IMR-90 (cell line): Measurements from ENCODE around the gene TFIP11. TPM values are rescaled to one million over a fixed set of nuclear protein-coding genes. Genes with fewer than 3 reads are reported as not detected.

ENCODE experiments used
- ATAC-seq: fragments of 200-7000 bp; cut with Tn5 transposase; 2 replicates; pipeline ENCODE4 v1.9.1; 2020; ENCODE audit warnings: low read depth, mild to moderate bottlenecking, moderate library complexity
- BruUV-seq: library from RNA; stranded (reverse); fragments of 400-500 nt; replicated peaks from 2 replicates; lab custom pipeline; 2021; lab: Mats Ljungman, UMichigan
- CTCF ChIA-PET: fragments of 300-600 bp; formaldehyde crosslinking; extraction: SDS; loops from one replicate; lab custom pipeline; 2021; ENCODE audit warnings: antibody characterized with exemption; lab: Yijun Ruan, JAX
- POLR2A ChIA-PET: fragments of 300-600 bp; sonication (Branson Sonifier 250); formaldehyde crosslinking; loops from one replicate; lab custom pipeline; 2022; ENCODE audit warnings: antibody characterized with exemption; ENCODE audit not compliant: unreplicated experiment; lab: Charles Lee
- DNase-seq: peaks from one replicate; pipeline ENCODE4 v3.0.0; 2013
- H2AFZ ChIP-seq: replicated peaks from 2 replicates; pipeline ENCODE3; 2013; ENCODE audit warnings: low read length, mild to moderate bottlenecking; ENCODE audit not compliant: poor library complexity
- H2AK5ac ChIP-seq: 2 replicates; pipeline ENCODE4 v1.6.1; 2013; ENCODE audit warnings: low read depth, low read length, inconsistent platforms
- H2AK9ac ChIP-seq: replicated peaks from 2 replicates; pipeline ENCODE3; 2013; ENCODE audit warnings: mild to moderate bottlenecking, low read depth, low read length, moderate library complexity; ENCODE audit not compliant: poor library complexity
- H2BK120ac ChIP-seq: 2 replicates; pipeline ENCODE4 v1.6.1; 2013; ENCODE audit warnings: low read depth, low read length, inconsistent platforms
- H2BK15ac ChIP-seq: 3 replicates; pipeline ENCODE4 v1.6.1; 2013; ENCODE audit warnings: low read depth, low read length, inconsistent platforms
- H2BK20ac ChIP-seq: 2 replicates; pipeline ENCODE4 v1.6.1; 2013; ENCODE audit warnings: low read depth, mild to moderate bottlenecking, inconsistent platforms, low read length, moderate library complexity
- H2BK5ac ChIP-seq: 2 replicates; pipeline ENCODE4 v1.6.1; 2013; ENCODE audit warnings: mild to moderate bottlenecking, low read depth, low read length, inconsistent platforms; ENCODE audit not compliant: poor library complexity, severe bottlenecking
- H3K14ac ChIP-seq: replicated peaks from 2 replicates; pipeline ENCODE4 v1.6.1; 2013; ENCODE audit warnings: low read depth, low read length, inconsistent platforms
- H3K18ac ChIP-seq: 2 replicates; pipeline ENCODE4 v1.6.1; 2013; ENCODE audit warnings: low read depth, low read length, control low read depth
- H3K23ac ChIP-seq: 2 replicates; pipeline ENCODE4 v1.6.1; 2013; ENCODE audit warnings: low read depth, low read length, inconsistent platforms
- H3K27ac ChIP-seq: 2 replicates; pipeline ENCODE4 v1.5.1; 2013; ENCODE audit warnings: mild to moderate bottlenecking, control low read depth, low read length; ENCODE audit not compliant: insufficient read depth
- H3K27me3 ChIP-seq: 2 replicates; pipeline ENCODE4 v1.6.1; 2013; ENCODE audit warnings: low read length; ENCODE audit not compliant: control insufficient read depth, insufficient read depth
- H3K36me3 ChIP-seq: 2 replicates; pipeline ENCODE4 v1.6.1; 2013; ENCODE audit warnings: low read length, mixed read lengths; ENCODE audit not compliant: control insufficient read depth, insufficient read depth
- H3K4ac ChIP-seq: 2 replicates; pipeline ENCODE4 v1.6.1; 2013; ENCODE audit warnings: low read depth, low read length, inconsistent platforms
- H3K4me1 ChIP-seq: 2 replicates; pipeline ENCODE4 v1.6.1; 2013; ENCODE audit warnings: low read length, mixed read lengths; ENCODE audit not compliant: control insufficient read depth, insufficient read depth
- H3K4me2 ChIP-seq: 2 replicates; pipeline ENCODE4 v1.6.1; 2013; ENCODE audit warnings: low read depth, mild to moderate bottlenecking, control low read depth, low read length, moderate library complexity
- H3K4me3 ChIP-seq: 2 replicates; pipeline ENCODE4 v1.5.1; 2013; ENCODE audit warnings: low read depth, mild to moderate bottlenecking, control low read depth, low read length, moderate library complexity; ENCODE audit not compliant: insufficient read depth
- H3K56ac ChIP-seq: 2 replicates; pipeline ENCODE4 v1.6.1; 2013; ENCODE audit warnings: low read length, inconsistent platforms; ENCODE audit not compliant: insufficient read depth; ENCODE audit errors: extremely low read depth
- H3K79me1 ChIP-seq, 2 experiments: 2 replicates each; pipeline ENCODE4 v1.6.1; 2013; ENCODE audit warnings: low read length in 2 of 2, inconsistent platforms in 1 of 2, low read depth in 1 of 2
- H3K9ac ChIP-seq: 2 replicates; pipeline ENCODE4 v1.6.1; 2013; ENCODE audit warnings: low read depth, low read length, control low read depth
- H3K9me1 ChIP-seq: 2 replicates; pipeline ENCODE4 v1.6.1; 2013; ENCODE audit warnings: low read length, inconsistent platforms; ENCODE audit not compliant: insufficient read depth
- H3K9me3 ChIP-seq: 2 replicates; pipeline ENCODE4 v1.6.1; 2013; ENCODE audit warnings: low read length; ENCODE audit not compliant: control insufficient read depth, insufficient read depth
- H4K20me1 ChIP-seq: 2 replicates; pipeline ENCODE4 v1.6.1; 2013; ENCODE audit warnings: low read length, inconsistent platforms; ENCODE audit not compliant: insufficient read depth
- H4K5ac ChIP-seq: 2 replicates; pipeline ENCODE4 v1.6.1; 2013; ENCODE audit warnings: mild to moderate bottlenecking, low read depth, low read length, control low read depth
- H4K8ac ChIP-seq, 2 experiments: 2 replicates each; pipeline ENCODE4 v1.6.1; 2013; ENCODE audit warnings: low read depth in 2 of 2, low read length in 2 of 2, control low read depth in 1 of 2, inconsistent platforms in 1 of 2
- H4K91ac ChIP-seq: 2 replicates; pipeline ENCODE4 v1.6.1; 2013; ENCODE audit warnings: low read depth, low read length, inconsistent platforms; ENCODE audit not compliant: insufficient read depth
- BHLHE40 ChIP-seq: fragments of 150-350 bp; IDR thresholded peaks from 2 replicates; pipeline ENCODE4 v1.6.1; 2016; ENCODE audit warnings: mild to moderate bottlenecking, low read depth, low read length
- CEBPB ChIP-seq: IDR thresholded peaks from 2 replicates; pipeline ENCODE4 v1.6.1; 2012; ENCODE audit warnings: low read depth, low read length, improper control_type of control experiment
- CHD1 ChIP-seq: IDR thresholded peaks from 2 replicates; pipeline ENCODE4 v1.6.1; 2012; ENCODE audit warnings: low read depth, low read length, improper control_type of control experiment
- ELK1 ChIP-seq: fragments of 150-350 bp; IDR thresholded peaks from 2 replicates; pipeline ENCODE4 v1.6.1; 2016; ENCODE audit warnings: low read depth, mild to moderate bottlenecking, low read length, moderate library complexity, borderline replicate concordance
- FOS ChIP-seq: fragments of 150-350 bp; IDR thresholded peaks from 2 replicates; pipeline ENCODE4 v1.6.1; 2016; ENCODE audit warnings: low read depth, low read length
- MAFK ChIP-seq: IDR thresholded peaks from 2 replicates; pipeline ENCODE4 v1.6.1; 2012; ENCODE audit warnings: low read depth, low read length, improper control_type of control experiment
- MAZ ChIP-seq: IDR thresholded peaks from 2 replicates; pipeline ENCODE4 v1.6.1; 2012; ENCODE audit warnings: low read depth, mild to moderate bottlenecking, low read length, improper control_type of control experiment, moderate library complexity, borderline replicate concordance
- MXI1 ChIP-seq: IDR thresholded peaks from 2 replicates; pipeline ENCODE4 v1.6.1; 2012; ENCODE audit warnings: low read depth, mild to moderate bottlenecking, low read length, moderate library complexity, borderline replicate concordance
- NFE2L2 ChIP-seq: fragments of 150-350 bp; IDR thresholded peaks from 2 replicates; pipeline ENCODE4 v1.6.1; 2016; ENCODE audit warnings: low read depth, mild to moderate bottlenecking, low read length
- POLR2A ChIP-seq: IDR thresholded peaks from 2 replicates; pipeline ENCODE4 v1.6.1; 2012; ENCODE audit warnings: mild to moderate bottlenecking, low read depth, low read length
- RAD21 ChIP-seq: IDR thresholded peaks from 2 replicates; pipeline ENCODE4 v1.6.1; 2012; ENCODE audit warnings: low read length, improper control_type of control experiment
- RCOR1 ChIP-seq: IDR thresholded peaks from 2 replicates; pipeline ENCODE4 v1.6.1; 2012; ENCODE audit warnings: mild to moderate bottlenecking, low read length, improper control_type of control experiment; ENCODE audit not compliant: insufficient replicate concordance
- RFX5 ChIP-seq: IDR thresholded peaks from 2 replicates; pipeline ENCODE4 v1.8.0; 2012; ENCODE audit warnings: low read depth, mild to moderate bottlenecking, low read length, moderate library complexity
- SMC3 ChIP-seq: fragments of 150-350 bp; IDR thresholded peaks from 2 replicates; pipeline ENCODE4 v1.6.1; 2016; ENCODE audit warnings: low read depth, mild to moderate bottlenecking, antibody characterized with exemption, low read length, moderate library complexity
- USF2 ChIP-seq: fragments of 150-350 bp; IDR thresholded peaks from 2 replicates; pipeline ENCODE4 v1.6.1; 2017; ENCODE audit warnings: mild to moderate bottlenecking, antibody characterized with exemption, low read length, low read depth
- dilution Hi-C: fragments of 300-500 bp; cut with HindIII; formaldehyde crosslinking; loops from one replicate; pipeline ENCODE4 v1.14.3; 2018; ENCODE audit warnings: low sequenced_read_pairs; ENCODE audit not compliant: unreplicated experiment
- in situ Hi-C: fragments of 300-500 bp; cut with MboI; formaldehyde crosslinking; loops from 3 replicates; pipeline ENCODE4 v1.14.3; 2019; ENCODE audit warnings: low sequenced_read_pairs, inconsistent platforms, mixed read lengths
- intact Hi-C: fragments of 100-400 bp; cut with micrococcal nuclease; formaldehyde crosslinking; loops from 2 replicates; pipeline ENCODE4 v1.10.0; 2022
- polyA plus RNA-seq, 3 experiments: library from polyadenylated mRNA; depleted of rRNA; stranded (reverse); fragments of >200 nt; gene quantifications; 2 replicates each; pipeline ENCODE4 v1.2.3, GENCODE V29; 2012; ENCODE audit warnings: low replicate concordance in 1 of 3
- total RNA-seq: library from RNA; depleted of rRNA; stranded (reverse); fragments of >200 nt; gene quantifications from 2 replicates; pipeline ENCODE4 v1.2.3, GENCODE V29; 2012
- TF ChIP-seq, protein P1 (sequence below): conservative IDR thresholded peaks from 2 replicates; pipeline ENCODE4 v1.5.1; 2012; ENCODE audit warnings: mild to moderate bottlenecking, low read depth, low read length, improper control_type of control experiment

TFIP11 gene
- total and polyA plus RNA-seq, 2 of the 4 experiments (the other 2 are of a cell fraction): 22.5 to 43.2 TPM

DNA sequence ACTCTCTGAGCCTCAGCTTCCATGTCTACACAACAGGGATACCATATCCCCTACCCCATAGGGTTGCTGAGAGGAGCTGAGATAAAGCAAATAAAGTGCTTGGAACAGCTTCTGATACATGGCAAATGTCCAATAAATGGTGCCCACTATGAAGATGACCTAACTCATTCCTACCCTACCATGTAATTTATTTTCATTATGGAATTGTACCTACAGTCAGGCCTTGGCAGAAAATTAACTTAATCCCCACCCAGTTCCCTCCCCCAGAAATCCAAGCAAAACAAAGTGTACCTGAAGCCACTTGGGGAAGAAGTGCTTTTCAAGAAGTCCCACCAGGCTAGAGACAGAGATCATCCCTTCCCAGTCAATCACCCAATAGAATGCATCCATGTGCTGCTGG, 17.8 kb downstream of the TFIP11 start:
- no peak for TF ChIP-seq MAFK
- TF ChIP-seq, protein P1, sequence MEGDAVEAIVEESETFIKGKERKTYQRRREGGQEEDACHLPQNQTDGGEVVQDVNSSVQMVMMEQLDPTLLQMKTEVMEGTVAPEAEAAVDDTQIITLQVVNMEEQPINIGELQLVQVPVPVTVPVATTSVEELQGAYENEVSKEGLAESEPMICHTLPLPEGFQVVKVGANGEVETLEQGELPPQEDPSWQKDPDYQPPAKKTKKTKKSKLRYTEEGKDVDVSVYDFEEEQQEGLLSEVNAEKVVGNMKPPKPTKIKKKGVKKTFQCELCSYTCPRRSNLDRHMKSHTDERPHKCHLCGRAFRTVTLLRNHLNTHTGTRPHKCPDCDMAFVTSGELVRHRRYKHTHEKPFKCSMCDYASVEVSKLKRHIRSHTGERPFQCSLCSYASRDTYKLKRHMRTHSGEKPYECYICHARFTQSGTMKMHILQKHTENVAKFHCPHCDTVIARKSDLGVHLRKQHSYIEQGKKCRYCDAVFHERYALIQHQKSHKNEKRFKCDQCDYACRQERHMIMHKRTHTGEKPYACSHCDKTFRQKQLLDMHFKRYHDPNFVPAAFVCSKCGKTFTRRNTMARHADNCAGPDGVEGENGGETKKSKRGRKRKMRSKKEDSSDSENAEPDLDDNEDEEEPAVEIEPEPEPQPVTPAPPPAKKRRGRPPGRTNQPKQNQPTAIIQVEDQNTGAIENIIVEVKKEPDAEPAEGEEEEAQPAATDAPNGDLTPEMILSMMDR: no peak
- TF ChIP-seq MXI1: no peak
- no peak for TF ChIP-seq USF2
- TF ChIP-seq MAZ: no peak
- no peak for TF ChIP-seq CEBPB
- TF ChIP-seq ELK1: no peak
- no peak for TF ChIP-seq FOS
- no peak for TF ChIP-seq BHLHE40
- no peak for TF ChIP-seq POLR2A
- TF ChIP-seq CHD1: no peak
- TF ChIP-seq RAD21: no peak
- no peak for TF ChIP-seq SMC3
- TF ChIP-seq RCOR1: no peak
- no peak for TF ChIP-seq RFX5
- no peak for TF ChIP-seq NFE2L2
- POLR2A ChIA-PET: no interaction called here
- dilution Hi-C loops: no loop called here
- H2BK20ac ChIP-seq: no peak overlapping the region
- H3K79me1 ChIP-seq: peaks cover 8 to 37% of the 10 kb centered on the region in 2 experiments; a peak in 3 of 4 replicates
- no peak overlapping the region for H4K91ac ChIP-seq
- no peaks in the 10 kb centered on the region; the same call in 1 of the 2 replicates for H4K20me1 ChIP-seq
- no peak overlapping the region for H4K5ac ChIP-seq
- CTCF ChIA-PET: interaction anchor here (1.7 kb wide), 1 partner anchor 9 kb away, joined by 5 read pairs; no protein-coding TSS in a partner anchor
- H3K18ac ChIP-seq: no peak overlapping the region
- H2BK15ac ChIP-seq: no peak overlapping the region
- no peak overlapping the region for H3K9ac ChIP-seq
- no peak overlapping the region for H3K4ac ChIP-seq
- ATAC-seq (no peak), DNase-seq (no peak)
- no peak overlapping the region for H3K4me3 ChIP-seq
- no peak overlapping the region for H3K4me2 ChIP-seq
- no peaks in the 10 kb centered on the region for H3K9me3 ChIP-seq
- no peak overlapping the region for H4K8ac ChIP-seq
- no peaks in the 10 kb centered on the region for H3K27me3 ChIP-seq
- H3K27ac ChIP-seq: no peak overlapping the region
- H2AK9ac ChIP-seq: no peak overlapping the region
- intact Hi-C loops: no loop called here
- peaks cover 61% of the 10 kb centered on the region for H3K36me3 ChIP-seq
- H3K14ac ChIP-seq: no peak overlapping the region
- H3K4me1 ChIP-seq: no peaks in the 10 kb centered on the region
- H2BK120ac ChIP-seq: no peak overlapping the region
- BruUV-seq: no TSS peak
- no peak overlapping the region for H2BK5ac ChIP-seq
- no peak overlapping the region for H3K23ac ChIP-seq
- in situ Hi-C loops: no loop called here
- H3K56ac ChIP-seq: no peak overlapping the region
- H3K9me1 ChIP-seq: no peaks in the 10 kb centered on the region
- H2AK5ac ChIP-seq: 0 out of 2 replicates have a peak overlapping the region, but pooled peaks have one; percentile 5
- H2AFZ ChIP-seq: no peak overlapping the region
